Large intestine (tissue), 3 donors: Measurements from ENCODE around the gene AGTR1. TPM values are rescaled to one million over a fixed set of nuclear protein-coding genes. Genes with fewer than 3 reads are reported as not detected.
A peak's percentile ranks its signal among the peaks of the same experiment; 100 is the strongest.

ENCODE experiments used
- DNase-seq, 2 donors: peaks; one replicate each; pipeline versions ENCODE4 v3.0.0 to v3.0.0-alpha.2; 2013
- H3K27ac ChIP-seq: one replicate; pipeline ENCODE4 v1.5.1; 2013; ENCODE audit warnings: low read length
- H3K27me3 ChIP-seq: 2 replicates; pipeline ENCODE4 v1.6.1; 2013; ENCODE audit warnings: low read length; ENCODE audit not compliant: control insufficient read depth, insufficient read depth
- H3K36me3 ChIP-seq: 2 replicates; pipeline ENCODE4 v1.6.1; 2013; ENCODE audit warnings: low read length; ENCODE audit not compliant: control insufficient read depth, insufficient read depth
- H3K4me1 ChIP-seq: one replicate; pipeline ENCODE4 v1.6.1; 2013; ENCODE audit warnings: low read length; ENCODE audit not compliant: control insufficient read depth, insufficient read depth
- H3K4me3 ChIP-seq: one replicate; pipeline ENCODE4 v1.5.1; 2013; ENCODE audit warnings: low read length
- H3K9me3 ChIP-seq: one replicate; pipeline ENCODE4 v1.6.1; 2013; ENCODE audit warnings: mild to moderate bottlenecking, low read depth, low read length, moderate library complexity; ENCODE audit not compliant: control insufficient read depth
- WGBS: methylation state at CpG from one replicate; pipeline ENCODE4 v1.1.5; 2013; ENCODE audit warnings: low lambda C conversion rate; ENCODE audit not compliant: insufficient coverage; 5-methylcytosine and 5-hydroxymethylcytosine counted together
- polyA plus RNA-seq: library from polyadenylated mRNA; unstranded; fragments of 120-200 nt; gene quantifications from one replicate; pipeline ENCODE4 v1.2.1, GENCODE V29; 2013

AGTR1 gene
- polyA plus RNA-seq, 1 donor = 1.3 TPM

- WGBS = 0% methylated on average over 3 of the region's 17 CpGs
- Histone ChIP-seq H3K27me3 (peaks cover 14% of the 10 kb centered on the region), H3K27ac (no peak overlapping the region), H3K9me3 (no peaks in the 10 kb centered on the region), H3K4me3 (peak overlapping the region; percentile 60), H3K4me1 (no peaks in the 10 kb centered on the region), H3K36me3 (no peaks in the 10 kb centered on the region)
- no peak for DNase-seq
These were observed 597 bp downstream of the AGTR1 start for GRCh38 chr3:148698190-148698810.

- Histone ChIP-seq H3K4me3 (no peak overlapping the region), H3K27me3 (no peaks in the 10 kb centered on the region), H3K9me3 (no peaks in the 10 kb centered on the region), H3K4me1 (no peaks in the 10 kb centered on the region), H3K36me3 (no peaks in the 10 kb centered on the region), H3K27ac (no peak overlapping the region)
- no peak for DNase-seq
These were observed 7.6 kb downstream of the AGTR1 start for GRCh38 chr3:148705314-148705713.

GRCh38 chr3:148707601-148708380, 10.1 kb downstream of the AGTR1 start:
- WGBS = no CpG with 5 or more reads among the region's 5 CpGs
- DNase-seq = no peak
- Histone ChIP-seq H3K4me3 (no peak overlapping the region), H3K27me3 (no peaks in the 10 kb centered on the region), H3K27ac (no peak overlapping the region), H3K36me3 (no peaks in the 10 kb centered on the region), H3K9me3 (no peaks in the 10 kb centered on the region), H3K4me1 (no peaks in the 10 kb centered on the region)

- Histone ChIP-seq H3K4me3 (no peak overlapping the region), H3K27me3 (no peaks in the 10 kb centered on the region), H3K27ac (no peak overlapping the region), H3K9me3 (no peaks in the 10 kb centered on the region), H3K4me1 (no peaks in the 10 kb centered on the region), H3K36me3 (no peaks in the 10 kb centered on the region)
- no peak for DNase-seq
- WGBS = 90% methylated on average over 2 of the region's 5 CpGs
These were observed 10.7 kb downstream of the AGTR1 start for GRCh38 chr3:148708409-148708808.

- no peak overlapping the region for H3K27ac ChIP-seq
- no peaks in the 10 kb centered on the region for H3K27me3 ChIP-seq
- no peak for DNase-seq
- no peaks in the 10 kb centered on the region for H3K4me1 ChIP-seq
- H3K4me3 ChIP-seq = no peak overlapping the region
- no peaks in the 10 kb centered on the region for H3K9me3 ChIP-seq
- WGBS = 75% methylated on average over 1 of the region's 2 CpGs
- H3K36me3 ChIP-seq = no peaks in the 10 kb centered on the region
These were observed 12.0 kb downstream of the AGTR1 start for GRCh38 chr3:148709560-148710253.

GRCh38 chr3:148710665-148711064, 13.0 kb downstream of the AGTR1 start:
- Histone ChIP-seq H3K27ac (no peak overlapping the region), H3K27me3 (no peaks in the 10 kb centered on the region), H3K9me3 (no peaks in the 10 kb centered on the region), H3K36me3 (no peaks in the 10 kb centered on the region), H3K4me1 (no peaks in the 10 kb centered on the region), H3K4me3 (no peak overlapping the region)
- WGBS = no CpG with 5 or more reads among the region's 2 CpGs
- no peak for DNase-seq

GRCh38 chr3:148711981-148712666, 14.4 kb downstream of the AGTR1 start:
- Histone ChIP-seq H3K4me1 (no peaks in the 10 kb centered on the region), H3K4me3 (no peak overlapping the region), H3K9me3 (no peaks in the 10 kb centered on the region), H3K36me3 (no peaks in the 10 kb centered on the region), H3K27ac (no peak overlapping the region), H3K27me3 (no peaks in the 10 kb centered on the region)
- WGBS = 100% methylated on average over 1 of the region's 1 CpG
- DNase-seq = no peak

- H3K27me3 ChIP-seq = no peaks in the 10 kb centered on the region
- no peak overlapping the region for H3K27ac ChIP-seq
- DNase-seq = no peak
- WGBS = no CpG with 5 or more reads among the region's 1 CpG
- H3K9me3 ChIP-seq = no peaks in the 10 kb centered on the region
- no peaks in the 10 kb centered on the region for H3K36me3 ChIP-seq
- peaks cover 2% of the 10 kb centered on the region for H3K4me1 ChIP-seq
- H3K4me3 ChIP-seq = no peak overlapping the region
These were observed 16.8 kb downstream of the AGTR1 start for GRCh38 chr3:148714521-148714920.

GRCh38 chr3:148716657-148717056, 19.0 kb downstream of the AGTR1 start:
- no CpG with 5 or more reads among the region's 1 CpG for WGBS
- DNase-seq = no peak
- no peaks in the 10 kb centered on the region for H3K27me3 ChIP-seq
- H3K9me3 ChIP-seq = no peaks in the 10 kb centered on the region
- H3K27ac ChIP-seq = no peak overlapping the region
- no peak overlapping the region for H3K4me3 ChIP-seq
- H3K36me3 ChIP-seq = no peaks in the 10 kb centered on the region
- peaks cover 2% of the 10 kb centered on the region for H3K4me1 ChIP-seq

- Histone ChIP-seq H3K36me3 (no peaks in the 10 kb centered on the region), H3K27me3 (no peaks in the 10 kb centered on the region), H3K27ac (no peak overlapping the region), H3K4me1 (peaks cover 2% of the 10 kb centered on the region), H3K4me3 (no peak overlapping the region), H3K9me3 (no peaks in the 10 kb centered on the region)
- WGBS = no CpG with 5 or more reads among the region's 3 CpGs
- DNase-seq = no peak
These were observed 20.3 kb downstream of the AGTR1 start for GRCh38 chr3:148717885-148718561.
